Right hindlimb (tissue), 1 donor: Measurements from ENCODE around the gene GALNT12.

Source experiments
- DNase-seq: peaks from one replicate; pipeline ENCODE4 v3.0.0-alpha.2; 2018

The GALNT12 gene

DNA sequence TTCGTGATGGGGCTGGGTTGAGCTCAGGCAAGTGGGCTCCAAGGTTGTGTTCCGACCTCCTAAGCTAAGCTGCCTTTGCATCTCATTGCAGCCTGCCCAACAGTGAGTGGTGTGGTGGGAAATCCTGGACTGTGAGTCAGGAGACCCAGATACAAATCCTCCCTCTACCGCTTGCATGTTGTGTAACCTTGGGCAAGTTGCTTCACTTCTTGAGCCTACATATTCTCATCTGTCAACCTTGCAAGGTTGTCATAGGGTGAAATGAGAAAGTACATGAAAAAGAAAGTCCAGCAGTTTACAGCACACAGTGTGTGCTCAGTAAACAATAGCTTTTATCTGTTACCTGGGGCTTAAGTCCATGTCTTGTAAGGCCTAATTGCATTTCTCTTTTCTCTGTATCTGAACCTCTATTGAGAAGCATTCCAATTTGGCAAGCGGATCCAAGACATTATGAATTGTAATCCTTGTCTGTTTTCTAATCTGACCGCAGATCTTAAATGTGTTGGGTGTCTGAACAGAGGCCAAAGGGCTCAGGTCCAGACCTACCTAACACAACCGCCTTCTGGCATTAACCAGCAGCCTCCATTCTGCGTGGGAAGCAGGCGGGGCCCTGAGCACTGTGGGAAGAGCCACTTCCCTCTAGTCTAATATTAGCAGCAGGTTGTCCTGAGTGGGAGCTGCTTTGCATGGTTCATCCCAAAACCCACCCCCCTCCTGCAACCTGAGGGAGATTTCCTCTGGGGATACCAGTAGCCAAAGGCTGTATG is 1.8 kb upstream of the GALNT12 start:
- DNase-seq: no peak

DNA sequence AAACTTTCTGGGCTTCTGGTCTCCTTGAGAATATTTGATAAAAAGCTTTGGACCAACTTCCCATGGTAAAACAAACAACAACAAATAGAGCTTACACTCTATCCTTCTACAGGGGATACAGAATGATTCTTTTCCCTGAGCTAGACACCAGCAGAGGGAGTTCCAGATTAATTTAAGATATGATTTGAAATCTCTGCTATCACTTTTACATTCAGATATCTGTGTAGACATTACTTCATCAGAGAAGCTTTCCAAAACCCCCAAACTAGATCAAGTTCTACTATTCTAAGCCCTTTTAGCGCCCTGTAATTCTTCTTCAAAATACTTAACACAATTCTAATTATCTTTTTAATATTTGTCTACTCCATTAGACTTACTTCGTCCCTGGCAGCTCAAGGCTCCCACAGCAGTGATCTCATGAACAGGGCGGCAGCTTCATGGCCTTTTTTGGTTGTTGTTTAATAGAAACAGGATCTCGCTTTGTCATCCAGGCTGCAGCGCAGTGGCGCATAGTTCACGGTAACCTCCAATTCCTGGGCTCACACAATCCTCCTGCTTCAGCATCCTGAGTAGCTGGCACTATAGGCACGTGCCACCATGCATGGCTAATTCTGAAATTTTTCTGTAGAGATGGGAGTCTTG is 955 bp upstream of the GALNT12 start:
- no peak for DNase-seq

DNA sequence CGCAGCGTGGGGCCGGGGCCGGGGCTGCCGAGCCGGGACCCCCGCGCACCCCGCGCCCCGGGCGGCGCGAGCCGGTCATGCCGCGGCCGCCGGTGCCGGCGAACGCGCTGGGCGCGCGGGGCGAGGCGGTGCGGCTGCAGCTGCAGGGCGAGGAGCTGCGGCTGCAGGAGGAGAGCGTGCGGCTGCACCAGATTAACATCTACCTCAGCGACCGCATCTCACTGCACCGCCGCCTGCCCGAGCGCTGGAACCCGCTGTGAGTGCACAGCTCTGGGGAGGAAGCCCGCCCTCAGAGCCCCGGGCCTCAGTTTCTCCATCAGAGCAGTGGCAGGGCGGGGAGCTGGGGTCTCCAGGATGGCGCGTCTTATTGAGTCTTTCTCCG is 335 bp downstream of the GALNT12 start:
- DNase-seq: no peak

DNA sequence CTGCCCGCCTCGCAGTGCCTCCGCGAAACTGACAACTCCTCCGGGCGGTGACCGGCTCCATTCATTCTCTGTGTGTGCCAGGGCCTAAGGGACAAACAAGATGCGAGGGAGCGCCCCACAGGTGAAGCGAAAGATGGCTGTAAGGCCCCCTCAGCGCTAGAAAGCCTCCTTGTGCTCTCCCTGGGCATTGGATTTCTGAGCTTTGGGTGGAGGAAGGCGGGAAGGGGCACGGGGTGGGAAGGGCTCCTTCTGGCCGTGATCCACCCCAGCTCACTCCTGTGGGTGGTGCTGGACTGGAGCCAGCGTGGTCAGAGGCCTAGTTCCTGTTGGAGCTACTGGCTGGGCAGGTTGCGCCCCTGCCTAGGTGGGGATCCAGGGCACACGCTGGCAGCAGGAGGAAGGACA is 943 bp downstream of the GALNT12 start:
- DNase-seq: no peak

DNA sequence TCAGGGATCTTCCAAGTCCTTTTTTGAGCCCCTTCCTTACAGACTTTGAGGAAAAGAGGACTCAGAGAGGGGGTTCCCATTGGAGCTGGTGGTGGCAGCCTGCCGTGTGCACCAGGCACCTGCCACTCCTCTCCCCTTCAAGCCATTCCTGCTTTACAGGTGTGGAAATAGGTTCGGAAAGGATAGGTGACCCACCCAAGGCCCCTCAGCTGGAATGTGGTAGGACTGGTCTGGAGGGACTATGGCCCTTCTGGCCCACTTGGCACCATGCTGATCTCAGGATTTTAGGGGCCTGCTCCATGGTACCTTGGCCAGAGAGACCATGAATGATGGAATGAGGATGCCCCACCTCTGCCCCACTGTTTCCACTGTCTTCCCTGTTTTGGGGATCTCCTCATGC is 1.4 kb downstream of the GALNT12 start:
- DNase-seq: no peak

DNA sequence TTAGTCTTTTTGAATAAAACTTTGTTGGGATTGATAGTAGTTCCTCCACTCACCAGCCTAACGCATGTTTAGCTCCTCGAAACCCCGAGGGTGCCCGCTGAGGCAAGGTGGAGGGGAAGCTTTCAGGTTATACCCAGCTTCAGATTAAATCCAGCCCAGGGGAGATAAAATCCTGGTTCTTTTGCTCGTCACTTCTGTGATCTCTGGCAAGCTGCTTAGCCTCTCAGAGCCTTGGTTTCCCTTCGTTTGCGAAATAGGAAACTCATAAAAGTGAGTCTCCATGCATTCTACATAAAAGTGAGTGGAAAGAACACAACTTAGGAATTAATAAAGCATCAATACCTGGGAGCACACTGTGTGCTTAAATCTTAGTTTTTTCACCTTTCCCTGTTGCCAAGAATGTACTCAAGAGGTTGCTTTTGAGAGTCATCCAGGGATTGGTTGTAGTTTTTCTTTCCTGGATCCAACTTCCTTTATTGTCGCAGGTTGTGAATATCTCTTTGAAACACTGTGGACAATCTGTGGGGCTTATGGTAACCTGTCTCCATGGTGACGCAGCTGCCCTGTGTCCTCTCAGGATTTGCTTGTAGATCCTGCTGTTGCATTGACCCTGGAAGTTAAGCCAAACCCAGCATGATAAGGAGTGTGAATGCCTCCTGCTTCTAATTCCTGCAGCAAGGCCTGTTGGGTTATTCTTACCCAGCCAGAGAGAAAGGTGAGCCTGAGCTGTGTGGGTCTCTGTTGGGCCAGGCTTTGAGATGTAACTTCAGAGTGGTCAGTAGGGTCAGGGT is 2.0 kb downstream of the GALNT12 start:
- DNase-seq: no peak

DNA sequence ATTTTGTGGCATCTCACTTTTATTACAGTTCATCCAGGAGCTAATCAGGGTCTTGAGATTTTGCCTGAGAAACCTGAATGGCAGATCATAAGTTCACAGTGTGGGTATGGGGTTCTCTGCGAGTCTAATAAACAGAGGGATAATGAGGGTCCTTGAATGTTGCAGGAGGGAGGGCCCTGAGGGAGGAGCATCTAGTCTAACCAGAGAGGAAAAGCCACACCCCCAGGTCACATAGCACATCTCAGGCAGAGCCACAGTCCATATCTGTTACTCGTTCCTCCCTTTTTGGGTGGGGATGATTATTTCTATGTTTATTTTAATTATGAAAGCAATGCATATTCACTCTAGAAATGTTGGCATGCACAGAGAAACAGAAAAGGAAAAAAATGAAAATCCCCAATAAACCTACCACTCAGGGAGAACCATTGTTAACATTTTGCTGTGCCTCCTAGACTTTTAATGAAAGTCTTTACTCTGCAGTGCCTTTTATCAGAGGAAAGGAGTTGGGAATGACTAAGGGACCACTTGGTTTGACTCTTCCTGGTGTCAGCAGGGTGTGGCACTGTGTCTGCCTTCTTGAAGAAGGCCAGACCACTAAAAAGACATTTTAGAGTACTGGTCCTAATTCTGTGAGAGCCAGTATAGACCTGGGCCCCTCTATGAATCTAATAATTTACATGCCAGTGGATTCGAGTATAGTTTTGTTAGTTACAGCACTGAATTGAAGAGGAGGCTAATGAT is 2.8 kb downstream of the GALNT12 start:
- DNase-seq: no peak

DNA sequence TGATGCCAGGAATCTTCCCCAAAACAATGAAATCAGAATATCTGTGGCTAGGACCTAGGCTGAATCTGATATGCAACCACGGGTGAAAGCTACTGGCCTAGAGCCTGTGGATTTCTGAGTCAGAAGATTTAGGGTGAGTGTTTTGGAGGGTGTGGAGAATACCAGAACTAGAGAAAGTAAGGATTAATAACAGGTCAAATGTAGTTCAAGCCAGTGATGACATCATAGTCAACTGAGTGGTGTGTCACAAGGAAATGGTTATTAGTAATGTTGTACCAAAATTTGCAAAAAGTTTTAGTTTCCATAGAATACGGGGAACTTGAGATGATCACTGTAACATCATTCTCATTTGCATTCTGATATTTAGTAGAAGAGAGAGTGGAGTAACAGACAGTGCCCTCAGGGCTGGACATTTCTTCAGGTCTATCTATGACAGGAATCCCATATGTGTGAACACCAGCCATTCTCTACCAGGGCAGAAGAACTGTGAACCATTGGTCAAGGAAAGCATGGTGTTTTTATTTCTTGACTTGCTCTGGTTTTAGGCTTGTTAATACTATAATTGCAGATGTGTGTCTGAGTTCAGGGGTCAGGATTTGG is 3.7 kb downstream of the GALNT12 start:
- no peak for DNase-seq

DNA sequence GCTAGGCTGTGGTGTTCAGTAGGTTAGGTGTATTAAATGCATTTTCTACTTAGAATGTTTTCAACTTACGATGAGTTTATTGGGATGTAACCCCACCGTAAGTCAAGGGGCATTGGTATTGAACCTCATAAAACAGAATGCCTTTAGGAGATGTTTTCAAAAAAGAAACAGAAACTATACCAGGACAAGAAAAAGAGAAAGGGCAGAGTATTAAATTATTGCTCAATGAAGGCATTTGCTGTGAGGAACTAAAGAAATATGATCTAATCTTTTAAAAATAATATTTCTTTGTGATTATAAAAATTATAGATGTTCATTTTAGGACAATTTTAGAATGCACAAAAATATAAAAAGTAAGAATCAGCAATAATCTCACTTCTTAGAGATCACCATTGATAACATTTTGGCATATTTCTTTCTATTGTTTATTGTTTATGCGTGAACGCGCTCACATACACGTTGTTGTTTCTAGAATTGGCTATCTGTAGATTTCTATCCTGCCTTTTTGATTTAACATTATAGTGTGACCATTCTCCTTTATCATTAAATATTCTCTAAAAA is 8.0 kb downstream of the GALNT12 start:
- no peak for DNase-seq

DNA sequence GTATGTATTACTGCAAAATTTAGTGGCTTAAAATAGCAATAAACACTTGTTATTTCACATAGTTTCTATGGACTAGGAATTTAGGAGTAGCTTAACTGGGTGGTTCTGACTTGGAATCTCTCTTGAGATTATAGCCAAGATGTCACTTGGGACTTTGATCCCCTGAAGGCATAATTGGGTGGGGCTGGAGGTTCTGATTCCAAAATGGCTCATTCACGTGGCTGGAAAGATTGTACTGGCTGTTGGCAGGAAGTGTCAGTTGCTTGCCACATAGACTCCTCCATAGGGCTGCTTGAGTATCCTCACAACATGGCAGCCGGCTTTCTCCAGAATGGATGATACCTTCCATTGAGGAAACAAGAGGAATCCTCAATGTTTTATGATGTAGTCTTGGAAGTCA is 11.3 kb downstream of the GALNT12 start:
- no peak for DNase-seq

DNA sequence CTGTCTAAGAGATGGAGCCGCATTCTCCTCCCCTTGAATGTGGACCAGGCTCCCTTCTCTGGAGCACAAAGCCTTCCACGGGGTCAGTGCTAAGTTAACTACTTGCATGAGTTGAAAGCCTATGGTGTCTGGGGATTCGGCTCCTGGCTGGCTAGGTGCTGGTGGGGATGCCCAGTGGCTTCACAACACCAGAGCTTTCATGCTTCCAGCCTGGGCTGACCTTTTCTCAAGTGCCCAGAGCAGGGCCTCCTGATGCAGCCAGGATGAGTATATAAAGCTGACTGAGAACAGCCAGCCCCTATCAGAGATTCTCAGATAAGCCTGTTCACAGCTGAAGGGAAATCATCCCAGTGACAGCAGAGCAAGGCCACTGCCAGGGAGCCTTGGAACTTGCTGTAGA is 11.8 kb downstream of the GALNT12 start:
- DNase-seq: no peak

DNA sequence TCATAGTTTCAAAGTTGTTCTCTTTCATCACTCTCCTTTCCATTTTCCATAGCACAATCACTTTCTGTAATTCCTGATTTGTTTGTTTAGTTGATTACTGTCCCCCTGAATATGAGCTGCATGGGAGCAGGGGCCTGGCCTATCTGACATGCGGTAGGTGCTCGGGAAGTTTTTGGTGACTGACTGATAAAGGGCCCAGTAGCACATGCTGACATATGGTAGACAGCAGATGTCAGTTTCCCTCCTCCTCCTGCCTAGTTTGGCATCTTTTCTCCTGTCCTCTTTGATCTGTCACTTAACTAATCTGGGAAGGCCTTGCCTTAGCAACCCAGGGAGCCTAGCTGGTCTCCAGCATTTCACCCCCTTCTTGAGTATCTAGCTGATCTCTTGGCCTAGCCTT is 14.4 kb downstream of the GALNT12 start:
- no peak for DNase-seq

DNA sequence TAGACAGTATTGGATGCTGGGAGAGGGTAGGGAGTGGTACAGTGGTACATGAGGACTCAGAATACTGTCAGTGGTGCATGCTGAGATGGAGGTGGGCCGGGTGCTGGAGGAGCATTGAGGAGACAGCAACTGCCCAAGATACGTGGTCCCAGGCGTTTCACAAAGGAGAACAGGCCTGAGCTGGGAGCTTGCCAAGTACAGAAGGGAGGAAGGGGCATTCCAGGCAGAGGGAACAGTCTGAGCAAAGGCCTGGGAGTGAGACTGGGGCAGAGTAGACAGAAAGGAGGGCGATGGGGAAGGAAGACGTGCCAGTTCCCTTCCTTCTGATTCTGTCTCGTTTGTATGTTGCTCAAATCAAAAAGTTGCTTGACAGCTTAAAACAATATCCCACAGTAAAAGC is 15.2 kb downstream of the GALNT12 start:
- DNase-seq: no peak

DNA sequence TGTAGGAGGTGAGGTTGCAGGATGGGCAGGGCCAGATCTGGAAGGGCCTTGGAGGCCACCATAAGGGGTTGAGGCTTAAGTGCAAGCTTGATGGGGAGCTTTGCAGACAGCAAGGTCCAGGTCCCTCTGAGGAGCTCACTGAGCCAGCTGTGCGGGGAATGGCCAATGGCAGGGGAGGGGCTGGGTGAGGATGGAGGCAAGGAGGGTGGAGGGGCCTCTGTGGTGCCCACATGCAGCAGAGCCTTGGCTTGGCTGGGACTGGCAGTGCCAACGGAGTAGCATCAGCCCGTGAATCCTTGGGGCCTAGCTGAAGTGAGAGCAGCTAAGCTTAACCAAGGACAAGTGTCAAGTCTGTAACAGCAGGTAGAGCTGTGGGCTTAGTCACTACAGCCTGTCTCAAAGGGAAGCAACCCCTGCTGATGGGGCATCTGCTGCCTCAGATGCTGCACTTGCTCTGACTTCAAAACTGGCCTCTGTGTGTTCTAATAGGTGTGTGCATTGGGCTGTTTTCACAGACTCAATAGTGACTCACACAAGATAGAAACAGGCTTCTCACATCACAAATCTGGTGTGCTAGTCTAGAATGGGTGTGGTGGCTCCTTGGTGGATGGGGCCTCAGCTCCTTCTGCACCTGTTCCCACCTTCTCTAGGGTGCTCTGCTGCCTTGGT is 16.3 kb downstream of the GALNT12 start:
- DNase-seq: no peak

DNA sequence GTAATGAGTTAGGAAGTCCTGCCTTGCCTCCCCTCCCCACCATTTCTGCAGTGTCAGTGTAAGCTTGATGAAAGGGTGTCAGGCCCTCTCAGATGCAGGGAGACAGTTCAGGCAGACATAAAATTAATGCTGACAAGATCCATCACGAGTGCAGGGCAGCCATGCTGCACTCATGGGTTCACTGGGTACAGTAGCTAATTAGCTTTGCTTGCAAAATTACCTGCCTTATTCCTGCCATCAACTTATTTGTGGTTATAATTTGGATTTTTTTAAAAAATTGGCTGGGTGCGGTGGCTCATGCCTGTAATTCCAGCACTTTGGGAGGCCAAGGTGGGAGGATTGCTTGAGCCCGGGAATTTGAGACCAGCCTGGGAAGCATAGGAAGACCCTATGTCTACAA is 17.9 kb downstream of the GALNT12 start:
- DNase-seq: no peak

DNA sequence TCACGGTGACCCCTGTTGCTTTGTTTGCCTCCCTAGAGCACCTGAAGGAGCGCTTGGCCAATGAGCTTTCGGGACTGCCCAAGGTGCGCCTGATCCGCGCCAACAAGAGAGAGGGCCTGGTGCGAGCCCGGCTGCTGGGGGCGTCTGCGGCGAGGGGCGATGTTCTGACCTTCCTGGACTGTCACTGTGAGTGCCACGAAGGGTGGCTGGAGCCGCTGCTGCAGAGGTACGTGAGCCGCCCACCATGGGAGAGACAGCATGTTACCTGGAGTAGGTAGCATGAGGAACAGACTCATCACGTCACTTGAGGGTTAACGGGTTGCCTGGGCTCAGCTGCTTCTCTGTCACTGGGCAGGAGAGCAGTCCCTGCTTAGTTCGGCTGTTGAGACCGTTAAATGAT is 19.2 kb downstream of the GALNT12 start:
- DNase-seq: no peak

DNA sequence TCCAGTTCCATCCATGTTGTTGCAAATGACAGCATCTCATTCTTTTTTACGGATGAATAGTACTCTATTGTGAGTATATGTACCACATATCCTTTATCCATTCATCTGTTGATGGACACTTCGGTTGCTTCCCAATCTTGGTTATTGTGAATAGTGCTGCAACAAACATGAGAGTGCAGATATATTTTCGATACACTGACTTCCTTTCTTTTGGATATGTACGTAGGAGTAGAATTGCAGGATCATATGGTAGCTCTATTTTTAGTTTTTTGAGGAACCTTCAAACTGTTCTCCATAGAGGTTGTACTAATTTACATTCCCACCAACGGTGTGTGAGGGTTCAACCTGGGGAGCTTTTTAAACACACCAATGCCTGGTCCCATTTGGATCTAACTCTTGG is 22.3 kb downstream of the GALNT12 start:
- no peak for DNase-seq

DNA sequence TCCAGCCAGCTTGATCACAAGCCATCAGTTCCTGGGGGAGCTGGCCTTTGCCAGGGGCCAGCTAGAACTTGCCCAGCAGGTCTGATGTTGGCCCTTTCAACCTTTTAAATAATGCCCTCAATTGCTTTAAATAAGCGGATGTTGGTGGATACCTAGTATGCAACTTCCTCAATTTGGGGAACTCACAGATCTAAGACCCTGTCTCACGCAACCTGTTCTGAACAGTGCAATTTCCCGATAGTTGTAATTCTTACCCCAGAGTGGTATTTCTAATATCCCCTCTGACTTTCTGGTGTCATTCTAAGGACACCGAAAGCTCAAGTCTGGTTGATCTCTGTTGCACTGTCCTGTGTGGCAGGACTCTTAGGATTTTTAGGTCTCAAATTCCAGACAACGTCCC is 23.1 kb downstream of the GALNT12 start:
- DNase-seq: no peak

DNA sequence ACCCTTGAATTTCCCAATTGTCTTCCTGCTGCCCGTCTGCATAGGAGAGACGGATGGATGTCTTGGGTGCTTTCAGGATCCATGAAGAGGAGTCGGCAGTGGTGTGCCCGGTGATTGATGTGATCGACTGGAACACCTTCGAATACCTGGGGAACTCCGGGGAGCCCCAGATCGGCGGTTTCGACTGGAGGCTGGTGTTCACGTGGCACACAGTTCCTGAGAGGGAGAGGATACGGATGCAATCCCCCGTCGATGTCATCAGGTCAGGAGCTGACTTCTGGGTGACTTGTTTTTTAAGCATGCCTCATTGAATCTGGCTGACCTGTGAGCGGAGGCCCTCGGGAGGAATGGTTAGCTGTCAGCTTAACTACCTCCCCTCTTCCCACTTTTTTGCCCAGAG is 24.2 kb downstream of the GALNT12 start:
- DNase-seq: no peak

DNA sequence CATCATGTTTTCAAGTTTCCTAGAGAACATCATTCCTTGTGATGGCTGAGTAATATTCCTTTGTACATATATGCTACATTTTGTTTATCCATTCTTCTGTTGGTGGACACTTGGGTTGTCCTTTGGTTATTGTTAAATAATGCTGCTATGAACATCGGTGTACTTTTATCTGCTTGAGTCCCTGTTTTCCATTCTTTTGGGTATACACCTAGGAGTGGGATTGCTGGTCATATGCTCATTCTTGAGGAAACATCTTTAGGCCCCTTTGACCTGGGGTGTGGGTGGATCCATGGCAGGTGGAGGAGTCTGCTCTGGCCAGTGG is 25.3 kb downstream of the GALNT12 start:
- no peak for DNase-seq

DNA sequence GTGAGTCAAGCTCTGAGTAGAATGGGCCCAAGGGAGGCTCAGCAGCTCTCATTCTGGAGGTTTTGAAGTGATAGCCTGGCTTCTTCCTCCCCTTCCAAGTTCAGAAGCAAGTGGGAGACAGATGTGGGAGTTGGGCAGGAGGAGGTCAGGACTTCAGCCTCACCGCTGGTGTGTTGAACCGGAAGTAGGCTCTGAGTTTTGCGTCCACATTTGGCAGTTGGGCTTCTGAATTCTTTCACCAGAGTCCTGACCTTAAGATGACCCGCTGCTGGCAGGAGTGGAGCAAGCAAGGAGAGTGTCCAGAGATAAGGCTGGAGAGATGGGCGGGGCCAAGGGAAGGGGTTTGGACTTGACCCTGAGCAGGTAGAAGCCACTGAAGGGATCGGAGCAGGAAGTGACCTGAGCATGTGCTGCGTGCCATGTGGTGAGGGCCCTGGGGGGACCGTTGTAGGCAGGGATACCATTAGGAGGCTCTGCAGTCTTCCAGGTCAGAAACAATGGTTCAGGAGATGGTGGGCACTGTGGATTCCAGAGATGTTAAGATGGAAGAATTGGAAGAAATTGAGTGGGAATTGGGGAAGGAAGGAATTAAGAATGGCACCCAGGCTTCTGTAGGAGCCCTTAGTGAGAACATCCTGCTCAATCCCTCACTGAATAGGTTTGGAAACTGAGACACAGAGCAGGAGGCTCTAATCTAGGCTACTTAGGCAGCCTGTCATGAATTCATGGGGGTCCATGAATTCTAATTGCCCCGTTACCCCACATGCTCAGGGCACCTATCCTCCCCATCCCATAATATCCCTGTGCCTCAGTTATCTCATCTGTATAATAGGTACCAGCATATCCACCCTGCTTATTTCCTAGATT is 25.9 kb downstream of the GALNT12 start:
- DNase-seq: no peak
